Natural killer cell treated with Interleukin-12 subunit alpha and Interleukin-12 subunit beta and Interleukin-15 and Interleukin-18, amount 100 ng/mL, for 72 hours (primary cell): Measurements from ENCODE around the gene DUSP28. TPM values are rescaled to one million over a fixed set of nuclear protein-coding genes. Genes with fewer than 3 reads are reported as not detected.
"Not testable (repeated sequence)": the region's sequence is repeated elsewhere in the genome, so short reads cannot be mapped to it uniquely, and the experiment has no call there.

ENCODE experiments used
- ATAC-seq, 2 donors: fragments of 150-1000 bp; cut with Tn5 transposase in 1 of 2; sonication (Bioruptor Pico), chemical (Tn5 transposase) in 1 of 2; 2 replicates each; pipeline ENCODE4 v1.10.0; 2021
- DNase-seq: peaks from one replicate; pipeline ENCODE4 v3.0.0; 2022; ENCODE audit warnings: low spot score
- H3K27ac Mint-ChIP-seq, 2 donors: 1 replicate in 1 of 2; 2 replicates in 1 of 2; pipeline ENCODE4 v1.8.0; 2022; ENCODE audit warnings: mixed read lengths in 2 of 2, mild to moderate bottlenecking in 1 of 2, moderate library complexity in 1 of 2
- H3K27me3 Mint-ChIP-seq, 2 donors: 1 replicate in 1 of 2; 2 replicates in 1 of 2; pipeline ENCODE4 v1.8.0; 2022; ENCODE audit warnings: mixed read lengths in 2 of 2
- H3K36me3 Mint-ChIP-seq: one replicate; pipeline ENCODE4 v1.8.0; 2022; ENCODE audit warnings: mixed read lengths
- H3K4me1 Mint-ChIP-seq, 2 donors: 1 replicate in 1 of 2; 2 replicates in 1 of 2; pipeline ENCODE4 v1.8.0; 2022; ENCODE audit warnings: low read depth in 2 of 2, mixed read lengths in 2 of 2, mild to moderate bottlenecking in 1 of 2
- H3K4me3 Mint-ChIP-seq: one replicate; pipeline ENCODE4 v1.8.0; 2022; ENCODE audit warnings: mixed read lengths
- H3K9me3 Mint-ChIP-seq: 2 replicates; pipeline ENCODE4 v1.8.0; 2022; ENCODE audit warnings: mixed read lengths
- total RNA-seq, 2 donors: library from RNA; stranded (reverse); gene quantifications; one replicate each; pipeline ENCODE4 v1.2.3, GENCODE V29; 2022

Gene DUSP28
- total RNA-seq, 2 donors from 2014 or later: 6.1 to 6.3 TPM

DNA sequence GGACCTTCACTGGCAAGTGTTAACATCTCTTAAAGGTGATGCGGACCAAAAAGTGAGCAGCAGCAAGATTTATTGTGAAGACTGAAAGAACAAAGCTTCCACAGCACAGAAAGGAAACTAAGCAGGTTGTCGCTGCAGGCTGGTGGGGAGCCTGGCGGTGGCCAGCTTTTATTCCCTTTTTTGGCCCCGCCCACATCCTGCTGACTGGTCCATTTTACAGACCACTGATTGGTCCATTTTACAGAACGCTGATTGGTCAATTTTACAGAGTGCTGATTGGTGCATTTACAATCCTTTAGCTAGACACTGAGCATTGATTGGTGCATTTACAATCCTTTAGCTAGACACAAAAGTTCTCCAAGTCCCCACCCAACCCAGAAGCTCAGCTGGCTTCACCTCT is 38.3 kb upstream of the DUSP28 start:
- not testable (repeated sequence) for H3K9me3 Mint-ChIP-seq, DNase-seq, H3K4me3 Mint-ChIP-seq, H3K36me3 Mint-ChIP-seq, H3K27me3 Mint-ChIP-seq, H3K27ac Mint-ChIP-seq, ATAC-seq
- peaks cover 7 to 10% of the 10 kb centered on the region in 2 donors for H3K4me1 Mint-ChIP-seq

GRCh38 chr2:240522406-240522805 is 37.8 kb upstream of the DUSP28 start:
- Mint-ChIP-seq H3K9me3 (peaks cover 11% of the 10 kb centered on the region), H3K27me3 (peaks cover 0 to 2% of the 10 kb centered on the region in 2 donors), H3K36me3 (peaks cover 13% of the 10 kb centered on the region), H3K4me1 (peaks cover 10% of the 10 kb centered on the region in 2 donors), H3K4me3 (no peak overlapping the region), H3K27ac (no peak overlapping the region)
- ATAC-seq (no peak), DNase-seq (no peak)

DNA sequence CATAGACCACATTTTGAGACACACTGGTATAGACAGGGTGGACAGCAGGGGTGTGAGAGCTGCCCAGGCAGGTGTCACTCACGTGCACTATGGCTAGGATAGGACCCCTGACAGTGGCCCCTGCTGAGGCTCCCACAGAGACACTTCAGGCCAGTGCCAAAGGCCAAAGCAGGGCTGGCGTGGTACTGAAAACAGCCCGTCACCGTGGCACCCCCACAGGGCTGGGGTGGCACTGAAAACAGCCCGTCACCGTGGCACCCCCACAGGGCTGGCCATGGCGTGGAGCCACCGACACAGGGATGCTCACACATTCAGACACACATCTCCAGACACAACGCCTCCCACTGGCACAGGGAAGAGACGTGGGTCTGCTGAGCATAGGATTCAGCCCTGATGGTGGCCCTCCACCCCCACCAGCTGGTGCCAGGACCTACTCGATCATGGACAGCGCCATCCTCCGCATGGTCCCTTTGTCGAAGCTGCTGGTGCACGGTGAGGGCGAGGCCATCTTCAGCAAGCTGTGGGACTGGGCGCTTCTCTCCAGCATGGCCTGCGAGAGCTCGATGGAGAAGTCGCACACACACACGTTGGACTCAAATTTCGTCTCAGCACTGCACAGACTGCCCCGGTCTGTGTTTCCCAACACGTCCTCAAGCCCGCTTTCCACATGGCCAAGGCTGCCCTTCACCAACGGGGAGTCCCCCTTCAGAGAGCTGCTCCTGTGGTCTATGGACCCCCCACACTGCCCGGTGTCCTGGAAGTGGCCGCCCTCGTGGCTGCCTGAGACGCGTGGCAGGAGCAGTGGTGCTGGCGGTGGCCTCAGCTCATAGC is 36.5 kb upstream of the DUSP28 start:
- H3K27ac Mint-ChIP-seq: no peak overlapping the region

GRCh38 chr2:240524963-240525718 is 35.0 kb upstream of the DUSP28 start:
- H3K27me3 Mint-ChIP-seq: peaks cover 0 to 2% of the 10 kb centered on the region in 2 donors
- H3K9me3 Mint-ChIP-seq: peaks cover 11% of the 10 kb centered on the region
- H3K4me3 Mint-ChIP-seq: no peak overlapping the region
- H3K4me1 Mint-ChIP-seq: peaks cover 10 to 19% of the 10 kb centered on the region in 2 donors
- ATAC-seq: no peak
- no peak overlapping the region for H3K27ac Mint-ChIP-seq
- DNase-seq: no peak
- peaks cover 16% of the 10 kb centered on the region for H3K36me3 Mint-ChIP-seq

More for the DNA sequence above, 36.5 kb upstream of the DUSP28 start:
- H3K9me3 Mint-ChIP-seq: peaks cover 11% of the 10 kb centered on the region
- H3K4me1 Mint-ChIP-seq: peaks cover 10% of the 10 kb centered on the region in 2 donors
- H3K4me3 Mint-ChIP-seq: no peak overlapping the region
- peaks cover 0 to 2% of the 10 kb centered on the region in 2 donors for H3K27me3 Mint-ChIP-seq
- H3K36me3 Mint-ChIP-seq: peaks cover 16% of the 10 kb centered on the region
- ATAC-seq (no peak), DNase-seq (peak; percentile 58)

DNA sequence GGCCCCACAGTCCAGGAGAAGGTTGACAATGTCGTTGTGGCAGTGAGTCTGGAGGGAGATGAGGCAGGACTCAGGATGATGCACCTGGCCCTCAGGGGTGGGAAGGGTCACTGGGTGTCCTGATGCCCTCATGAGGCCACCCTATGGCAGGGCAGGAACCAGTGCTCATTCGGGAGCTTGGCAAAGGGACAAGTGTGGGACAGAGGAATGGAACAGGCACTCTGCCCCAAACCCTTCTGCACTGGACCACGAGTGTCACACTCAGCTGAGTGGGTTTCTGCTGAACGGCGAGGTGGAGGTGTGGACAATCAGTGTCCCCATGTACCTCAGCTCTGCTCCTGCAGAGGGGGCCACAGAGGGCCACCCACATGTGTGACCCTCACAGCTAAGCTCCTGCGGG is 34.4 kb upstream of the DUSP28 start:
- ATAC-seq: no peak
- no peak for DNase-seq
- Mint-ChIP-seq H3K9me3 (peaks cover 11% of the 10 kb centered on the region), H3K36me3 (peaks cover 16% of the 10 kb centered on the region), H3K27ac (no peak overlapping the region), H3K4me1 (peaks cover 5 to 16% of the 10 kb centered on the region in 2 donors), H3K27me3 (no peaks in the 10 kb centered on the region), H3K4me3 (no peak overlapping the region)

- peaks cover 11% of the 10 kb centered on the region for H3K9me3 Mint-ChIP-seq
- H3K4me3 Mint-ChIP-seq: no peak overlapping the region
- DNase-seq (no peak), ATAC-seq (no peak)
- H3K27me3 Mint-ChIP-seq: no peaks in the 10 kb centered on the region
- H3K27ac Mint-ChIP-seq: no peak overlapping the region
- H3K36me3 Mint-ChIP-seq: peaks cover 23% of the 10 kb centered on the region
- H3K4me1 Mint-ChIP-seq: peaks cover 4 to 15% of the 10 kb centered on the region in 2 donors
Measured at GRCh38 chr2:240526521-240526920, 33.6 kb upstream of the DUSP28 start.

DNA sequence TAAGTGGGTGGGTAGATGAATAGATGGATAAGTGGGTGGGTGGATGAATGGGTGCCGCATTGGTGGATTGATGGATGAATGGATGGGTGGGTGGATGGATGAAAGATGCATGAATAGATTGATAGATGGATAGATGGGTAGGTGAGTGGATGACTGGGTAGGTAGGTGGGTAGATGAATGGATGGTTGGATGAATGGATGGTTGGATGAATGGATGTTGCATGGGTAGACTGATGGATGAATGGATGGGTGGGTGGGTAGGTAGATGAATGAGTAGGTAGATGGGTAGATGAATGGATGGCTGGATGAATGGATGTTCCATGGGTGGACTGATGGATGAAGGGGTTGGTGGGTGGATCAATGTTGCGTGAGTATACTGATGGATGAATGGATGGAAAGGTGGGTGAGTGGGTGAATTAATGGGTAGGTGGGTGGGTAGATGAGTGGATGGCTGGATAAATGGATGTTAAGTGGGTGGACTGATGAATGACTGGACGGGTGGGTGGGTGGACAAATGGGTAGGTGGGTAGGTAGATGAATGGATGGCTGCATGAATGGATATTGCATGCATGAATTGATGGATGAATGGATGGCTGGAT is 32.9 kb upstream of the DUSP28 start:
- Mint-ChIP-seq H3K36me3 (peaks cover 30% of the 10 kb centered on the region), H3K4me1 (peaks cover 3 to 14% of the 10 kb centered on the region in 2 donors), H3K27ac (no peak overlapping the region), H3K4me3 (no peak overlapping the region), H3K27me3 (no peaks in the 10 kb centered on the region), H3K9me3 (peaks cover 19% of the 10 kb centered on the region)
- no peak for DNase-seq
- no peak for ATAC-seq

DNA sequence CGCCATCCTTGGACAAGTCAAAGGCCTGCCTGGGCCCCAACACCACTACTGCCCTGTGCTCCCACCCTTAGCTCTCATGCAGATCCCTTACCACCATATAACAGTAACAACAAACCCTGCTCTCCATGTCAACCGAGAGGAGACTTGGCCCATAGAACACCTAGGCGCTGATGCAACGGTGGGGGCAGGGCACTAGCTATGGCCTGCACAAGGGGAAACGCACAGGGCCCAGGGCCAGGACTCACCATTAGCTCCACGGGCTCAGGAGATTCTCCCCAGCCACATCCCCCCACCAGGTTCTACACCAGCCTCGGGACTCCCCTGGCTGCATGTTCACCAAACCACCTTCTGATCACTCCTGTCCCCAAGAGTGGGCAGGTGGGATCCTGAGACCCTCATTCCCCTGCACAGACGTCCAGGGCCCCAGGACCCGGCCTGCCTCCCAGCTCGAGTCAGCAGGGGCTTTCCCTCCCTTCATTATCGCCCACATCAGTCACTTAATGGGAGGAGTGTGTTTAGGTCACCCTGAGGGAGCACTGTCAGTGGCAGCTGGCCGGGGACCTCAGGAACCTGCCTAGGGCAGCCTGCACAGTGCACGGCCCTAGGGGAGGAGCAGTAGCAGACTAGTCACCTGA is 31.6 kb upstream of the DUSP28 start:
- Mint-ChIP-seq H3K4me1 (peaks cover 0 to 13% of the 10 kb centered on the region in 2 donors), H3K27ac (no peak overlapping the region), H3K27me3 (no peaks in the 10 kb centered on the region), H3K9me3 (peaks cover 21% of the 10 kb centered on the region), H3K4me3 (no peak overlapping the region), H3K36me3 (peaks cover 38% of the 10 kb centered on the region)
- ATAC-seq (peak in 1 of 2 donors; percentile 33), DNase-seq (no peak)

DNA sequence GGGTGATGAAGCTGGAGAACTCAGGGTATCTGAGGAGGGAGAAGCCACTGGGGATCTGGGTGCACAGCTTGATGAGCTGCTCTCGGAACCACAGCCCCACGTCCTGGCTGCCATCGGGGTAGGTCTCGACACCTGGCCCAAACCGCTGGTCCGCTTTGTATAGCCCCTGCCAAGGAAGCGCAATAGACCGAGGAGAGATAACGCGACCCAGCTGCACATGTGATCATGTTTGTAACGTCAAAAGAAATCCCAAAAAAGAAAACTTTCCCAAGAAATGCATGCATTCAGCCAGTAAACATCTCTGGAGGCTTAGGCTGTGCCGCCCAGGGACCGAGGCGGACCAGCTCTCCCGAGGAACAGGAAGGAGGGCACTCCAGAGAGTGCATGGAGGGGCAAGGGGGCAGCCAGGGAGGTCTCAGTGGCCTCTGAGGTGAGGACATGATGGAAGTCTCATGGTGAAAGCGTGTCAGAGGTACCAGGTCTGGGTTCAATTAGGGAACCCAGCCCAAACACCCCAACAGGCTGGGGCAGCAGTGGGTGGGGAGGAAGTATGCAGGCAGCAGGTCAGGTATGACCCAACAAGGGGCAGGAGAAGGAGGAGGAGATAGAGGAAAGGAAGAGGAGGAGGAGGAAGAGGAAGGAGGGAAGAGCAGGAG is 30.7 kb upstream of the DUSP28 start:
- Mint-ChIP-seq H3K27ac (no peak overlapping the region), H3K9me3 (peaks cover 21% of the 10 kb centered on the region), H3K36me3 (peaks cover 44% of the 10 kb centered on the region), H3K4me3 (no peak overlapping the region), H3K4me1 (peaks cover 0 to 13% of the 10 kb centered on the region in 2 donors), H3K27me3 (no peaks in the 10 kb centered on the region)
- no peak for ATAC-seq
- no peak for DNase-seq

DNA sequence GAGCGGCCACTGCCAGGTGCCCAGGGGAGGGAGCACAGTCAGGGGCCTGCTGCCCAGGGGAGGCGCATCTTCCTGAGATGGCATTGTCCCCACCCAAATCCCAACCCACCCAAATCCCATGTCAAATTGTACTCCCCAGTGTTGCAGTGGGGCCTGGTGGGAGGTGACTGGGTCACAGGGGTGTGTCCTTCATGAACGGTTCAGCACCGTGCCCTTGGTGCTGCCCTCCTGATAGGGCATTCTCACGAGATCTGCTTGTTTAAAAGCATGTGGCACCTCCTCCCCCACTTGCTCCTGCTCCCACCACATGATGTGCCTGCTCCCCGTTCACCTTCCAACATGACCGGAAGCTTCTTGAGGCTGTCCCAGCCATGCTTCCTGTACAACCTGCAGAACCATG is 30.0 kb upstream of the DUSP28 start:
- Mint-ChIP-seq H3K27ac (no peak overlapping the region), H3K4me3 (no peak overlapping the region), H3K27me3 (no peaks in the 10 kb centered on the region), H3K9me3 (peaks cover 16% of the 10 kb centered on the region), H3K36me3 (peaks cover 38% of the 10 kb centered on the region), H3K4me1 (peaks cover 0 to 13% of the 10 kb centered on the region in 2 donors)
- DNase-seq: no peak
- no peak for ATAC-seq

DNA sequence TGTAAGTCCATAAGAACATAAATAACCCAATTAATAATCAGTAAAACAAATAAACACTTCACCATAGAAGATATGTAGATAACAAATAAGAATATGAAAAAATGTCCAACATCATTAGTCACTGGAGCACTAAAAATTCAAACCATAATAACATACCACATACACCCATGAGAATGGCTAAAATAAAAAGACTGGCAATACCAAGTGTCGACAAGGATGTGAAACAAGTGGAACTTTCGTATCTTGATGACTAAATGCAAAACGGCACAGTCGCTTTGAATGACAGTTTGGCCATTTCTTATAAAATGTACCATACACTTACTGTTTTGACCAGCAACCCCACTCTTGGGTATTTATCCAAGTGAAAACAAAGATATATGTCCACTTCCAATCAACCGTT is 29.1 kb upstream of the DUSP28 start:
- H3K9me3 Mint-ChIP-seq: peaks cover 16% of the 10 kb centered on the region
- DNase-seq (no peak), ATAC-seq (no peak)
- peaks cover 37% of the 10 kb centered on the region for H3K36me3 Mint-ChIP-seq
- no peak overlapping the region for H3K4me3 Mint-ChIP-seq
- peaks cover 0 to 13% of the 10 kb centered on the region in 2 donors for H3K4me1 Mint-ChIP-seq
- no peak overlapping the region for H3K27ac Mint-ChIP-seq
- no peaks in the 10 kb centered on the region for H3K27me3 Mint-ChIP-seq

DNA sequence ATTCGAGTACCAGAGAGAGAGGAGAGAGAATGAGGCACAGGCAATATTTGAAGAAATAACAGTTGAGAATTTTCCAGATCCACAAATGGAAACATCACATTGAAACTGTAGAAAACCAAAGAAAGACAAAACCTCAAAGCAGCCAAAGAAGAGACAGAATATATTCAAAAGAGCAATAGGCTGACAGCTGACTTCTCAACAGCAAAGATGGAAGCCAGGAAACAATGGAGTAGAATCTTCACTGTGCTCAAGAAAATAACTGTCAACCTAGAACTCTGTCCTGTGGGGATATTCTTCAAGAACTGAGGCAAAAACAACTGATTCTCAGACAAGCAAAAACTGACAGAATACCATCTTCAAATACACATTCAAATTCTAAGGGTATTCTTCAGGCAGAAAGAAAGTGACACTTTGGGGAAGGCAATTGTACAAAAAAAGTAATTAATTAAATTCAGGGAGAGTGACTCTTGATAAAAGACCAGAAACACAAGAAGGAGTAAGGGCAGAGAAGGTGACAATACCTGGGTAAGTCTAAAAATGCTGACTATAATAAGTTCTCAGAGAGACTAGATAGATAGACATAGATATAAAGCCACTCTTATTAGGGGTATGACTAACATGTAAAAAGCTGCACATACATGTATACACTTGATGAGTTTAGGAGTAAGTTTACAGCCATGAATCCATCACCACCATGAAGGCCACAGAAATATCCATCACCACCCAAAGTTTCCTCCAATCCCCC is 28.0 kb upstream of the DUSP28 start:
- H3K9me3 Mint-ChIP-seq: peaks cover 12% of the 10 kb centered on the region
- ATAC-seq (no peak), DNase-seq (no peak)
- no peak overlapping the region for H3K4me3 Mint-ChIP-seq
- H3K27me3 Mint-ChIP-seq: no peaks in the 10 kb centered on the region
- peaks cover 4 to 10% of the 10 kb centered on the region in 2 donors for H3K4me1 Mint-ChIP-seq
- no peak overlapping the region for H3K27ac Mint-ChIP-seq
- H3K36me3 Mint-ChIP-seq: peaks cover 33% of the 10 kb centered on the region
